A549 (cell line): Measurements from ENCODE around the gene PAPPA2. TPM values are rescaled to one million over a fixed set of nuclear protein-coding genes. Genes with fewer than 3 reads are reported as not detected.

Source experiments
- ATAC-seq, 2 experiments: fragments of 200-7000 bp in 1 of 2; fragments of >200 bp in 1 of 2; cut with Nextera tagmentation in 1 of 2; cut with Tn5 transposase in 1 of 2; 3 replicates each; pipeline versions ENCODE4 v1.8.0 to v1.9.1; 2018 to 2020; ENCODE audit warnings: mild to moderate bottlenecking in 1 of 2, moderate library complexity in 1 of 2
- CTCF ChIA-PET: fragments of 300-600 bp; sonication (Branson Sonifier 250); formaldehyde crosslinking; extraction: SDS; loops from one replicate; lab custom pipeline; 2021; ENCODE audit warnings: antibody characterized with exemption, inconsistent platforms; lab: Yijun Ruan, JAX
- POLR2A ChIA-PET: fragments of 350-600 bp; formaldehyde crosslinking; extraction: SDS; loops from one replicate; lab custom pipeline; 2021; ENCODE audit warnings: antibody characterized with exemption, inconsistent platforms; lab: Yijun Ruan, JAX
- DNase-seq, 2 experiments: peaks; one replicate each; pipeline versions ENCODE4 v3.0.0 to v3.0.0-alpha.2; 2011 to 2016; ENCODE audit warnings: low read depth in 1 of 2, low spot score in 1 of 2
- FAIRE-seq: peaks from 2 replicates; lab custom pipeline; 2011; peaks lifted over from hg19 to GRCh38; lab: Jason Lieb, UNC
- H3K27ac ChIP-seq, 2 experiments: fragments of >200 bp; sonication (Bioruptor Twin); formaldehyde crosslinking; 3 replicates each; pipeline ENCODE4 v1.5.1; 2016 to 2017
- H3K4me1 ChIP-seq: fragments of >200 bp; sonication (Bioruptor Twin); formaldehyde crosslinking; 3 replicates; pipeline ENCODE4 v1.6.1; 2016
- H3K4me2 ChIP-seq: fragments of >200 bp; sonication (Bioruptor Twin); formaldehyde crosslinking; 3 replicates; pipeline ENCODE4 v1.6.1; 2016
- H3K4me3 ChIP-seq: fragments of >200 bp; sonication (Bioruptor Twin); formaldehyde crosslinking; 3 replicates; pipeline ENCODE4 v1.5.1; 2016
- H3K9me3 ChIP-seq: fragments of >200 bp; sonication (Bioruptor Twin); formaldehyde crosslinking; 3 replicates; pipeline ENCODE4 v1.6.1; 2016
- BCL3 ChIP-seq: fragments of >200 bp; sonication (Bioruptor Twin); formaldehyde crosslinking; IDR thresholded peaks from 3 replicates; pipeline ENCODE4 v1.6.1; 2016
- CBX2 ChIP-seq: fragments of 200-600 bp; sonication (generic); IDR thresholded peaks from 2 replicates; pipeline ENCODE4 v1.6.1; 2016; ENCODE audit warnings: low read depth, mild to moderate bottlenecking, borderline replicate concordance
- CBX8 ChIP-seq: fragments of 200-600 bp; sonication (generic); IDR thresholded peaks from 2 replicates; pipeline ENCODE4 v1.6.1; 2016
- CHD4 ChIP-seq: fragments of 200-600 bp; sonication (generic); IDR thresholded peaks from 2 replicates; pipeline ENCODE4 v1.6.1; 2016; ENCODE audit warnings: antibody characterized with exemption, mild to moderate bottlenecking, borderline replicate concordance
- E2F6 ChIP-seq: IDR thresholded peaks from 2 replicates; pipeline ENCODE4 v1.6.1; 2012; ENCODE audit warnings: low read depth, borderline replicate concordance
- EHMT2 ChIP-seq: fragments of 200-600 bp; sonication (generic); IDR thresholded peaks from 2 replicates; pipeline ENCODE4 v1.6.1; 2016; ENCODE audit warnings: antibody characterized with exemption, low read depth, mild to moderate bottlenecking, moderate library complexity
- EP300 ChIP-seq, 2 experiments: fragments of >200 bp; sonication (Bioruptor Twin); formaldehyde crosslinking; IDR thresholded peaks; 2 replicates in 1 of 2; 3 replicates in 1 of 2; pipeline ENCODE4 v1.6.1; 2016 to 2017
- FOSL2 ChIP-seq, 2 experiments: fragments of 450-650 bp in 1 of 2; fragments of >200 bp in 1 of 2; sonication (Bioruptor Twin) in 1 of 2; formaldehyde crosslinking; IDR thresholded peaks; 2 replicates each; pipeline versions ENCODE4 v1.5.0 to v1.6.1; 2016 to 2020; ENCODE audit warnings: mild to moderate bottlenecking in 1 of 2, moderate library complexity in 1 of 2
- FOXS1 ChIP-seq: fragments of 250-450 bp; sonication (Bioruptor Pico); IDR thresholded peaks from 2 replicates; pipeline ENCODE4 v1.5.0; 2020; ENCODE audit warnings: mild to moderate bottlenecking, moderate library complexity
- HES2 ChIP-seq: fragments of >200 bp; sonication (Bioruptor Twin); formaldehyde crosslinking; IDR thresholded peaks from 2 replicates; pipeline ENCODE4 v1.6.1; 2016
- HOXA7 ChIP-seq: fragments of 250-450 bp; sonication (Bioruptor Pico); IDR thresholded peaks from 2 replicates; pipeline ENCODE4 v1.5.0; 2020; ENCODE audit warnings: mild to moderate bottlenecking, moderate library complexity
- HOXB13 ChIP-seq: fragments of 250-450 bp; sonication (Bioruptor Pico); IDR thresholded peaks from 2 replicates; pipeline ENCODE4 v1.5.0; 2020; ENCODE audit warnings: low read depth, mild to moderate bottlenecking, moderate library complexity
- JUN ChIP-seq, 2 experiments: fragments of >200 bp; sonication (Bioruptor Twin); formaldehyde crosslinking; IDR thresholded peaks; 2 replicates in 1 of 2; 3 replicates in 1 of 2; pipeline ENCODE4 v1.6.1; 2016 to 2017
- JUNB ChIP-seq: fragments of >200 bp; sonication (Bioruptor Twin); formaldehyde crosslinking; IDR thresholded peaks from 2 replicates; pipeline ENCODE4 v1.6.1; 2016
- MAFK ChIP-seq: fragments of 450-650 bp; IDR thresholded peaks from 2 replicates; pipeline ENCODE4 v1.6.1; 2014; ENCODE audit not compliant: partially characterized antibody
- MAX ChIP-seq: IDR thresholded peaks from 2 replicates; pipeline ENCODE4 v1.6.1; 2012
- MYC ChIP-seq: IDR thresholded peaks from 2 replicates; pipeline ENCODE4 v1.6.1; 2012; ENCODE audit warnings: mild to moderate bottlenecking, inconsistent platforms, low read length, improper control_type of control experiment, borderline replicate concordance
- NFE2L2 ChIP-seq: fragments of 150-350 bp; conservative IDR thresholded peaks from 2 replicates; pipeline ENCODE4 v1.6.1; 2014; ENCODE audit warnings: low read length
- NPAS2 ChIP-seq: fragments of 250-450 bp; sonication (Bioruptor Pico); IDR thresholded peaks from 2 replicates; pipeline ENCODE4 v1.8.0; 2022; ENCODE audit warnings: mild to moderate bottlenecking, moderate library complexity, borderline replicate concordance
- POLR2A ChIP-seq: IDR thresholded peaks from 2 replicates; pipeline ENCODE4 v1.6.1; 2012; ENCODE audit warnings: mild to moderate bottlenecking, low read length
- POLR2AphosphoS2 ChIP-seq: conservative IDR thresholded peaks from 2 replicates; pipeline ENCODE4 v1.6.1; 2012; ENCODE audit warnings: low read length, improper control_type of control experiment, inconsistent platforms
- RCOR1 ChIP-seq: fragments of 150-350 bp; IDR thresholded peaks from 2 replicates; pipeline ENCODE4 v1.6.1; 2014; ENCODE audit warnings: antibody characterized with exemption, low read length, low read depth
- REST ChIP-seq: fragments of 200-600 bp; sonication (generic); IDR thresholded peaks from 2 replicates; pipeline ENCODE4 v1.6.1; 2016; ENCODE audit warnings: antibody characterized with exemption, mild to moderate bottlenecking, moderate library complexity
- SMC3 ChIP-seq: fragments of >200 bp; sonication (Bioruptor Twin); formaldehyde crosslinking; IDR thresholded peaks from 3 replicates; pipeline ENCODE4 v1.6.1; 2018; ENCODE audit warnings: inconsistent platforms
- WGBS: methylation state at CpG from one replicate; pipeline ENCODE4 v1.1.6; 2017; ENCODE audit errors: missing lambda C conversion rate; 5-methylcytosine and 5-hydroxymethylcytosine counted together
- polyA plus RNA-seq, 4 experiments: library from polyadenylated mRNA; depleted of rRNA in 3 of 4; stranded (reverse); fragments of >200 nt; fragmentation: RNase III in 1 of 4; extraction: RNeasy Plus Mini Kit Qiagen cat#74134 plus additional on column Dnase treatment in 1 of 4; gene quantifications; 2 replicates in 3 of 4; 3 replicates in 1 of 4; pipeline ENCODE4 v1.2.3, GENCODE V29; 2011 to 2017

PAPPA2 gene
- polyA plus RNA-seq, 2 of the 4 experiments (the other 2 are of a cell fraction), result 0.03 to 0.72 TPM

GRCh38 chr1:176815621-176816020, 352.6 kb downstream of the PAPPA2 start:
- no peak for FAIRE-seq
- no peak for ATAC-seq
- no peak overlapping the region for H3K4me2 ChIP-seq
- H3K27ac ChIP-seq, result no peak overlapping the region
- DNase-seq, result no peak
- CTCF ChIA-PET, result no interaction called here
- POLR2A ChIA-PET, result no interaction called here
- no peak overlapping the region for H3K4me3 ChIP-seq
- no peaks in the 10 kb centered on the region for H3K9me3 ChIP-seq
- no peaks in the 10 kb centered on the region for H3K4me1 ChIP-seq
- TF ChIP-seq FOXS1 (CRISPR knock-in tag), result no peak
- TF ChIP-seq CHD4, result no peak
- TF ChIP-seq POLR2AphosphoS2, result no peak
- TF ChIP-seq POLR2A, result no peak
- no peak for TF ChIP-seq EHMT2
- no peak for TF ChIP-seq BCL3
- no peak for TF ChIP-seq REST
- TF ChIP-seq JUN (IDR thresholded peaks at IDR 0.05), result no peak
- TF ChIP-seq HOXB13 (CRISPR knock-in tag), result no peak
- TF ChIP-seq E2F6, result no peak
- TF ChIP-seq RCOR1, result no peak
- TF ChIP-seq HES2, result no peak
- no peak for TF ChIP-seq SMC3
- TF ChIP-seq CBX8, result no peak
- no peak for TF ChIP-seq MAFK
- no peak for TF ChIP-seq JUNB
- TF ChIP-seq EP300 (IDR thresholded peaks at IDR 0.05), result no peak
- TF ChIP-seq FOSL2 (IDR thresholded peaks at IDR 0.05), result no peak
- TF ChIP-seq FOSL2 (CRISPR knock-in tag; IDR thresholded peaks at IDR 0.05), result no peak
- no peak for TF ChIP-seq HOXA7 (CRISPR knock-in tag)
- no peak for TF ChIP-seq MYC
- WGBS, result 2% methylated on average over 6 of the region's 6 CpGs

- FAIRE-seq, result no peak
- no peaks in the 10 kb centered on the region for H3K4me1 ChIP-seq
- CTCF ChIA-PET, result interaction anchor here (0.7 kb wide), 1 partner anchor 256 kb away, joined by 3 read pairs; no protein-coding TSS in a partner anchor
- H3K4me2 ChIP-seq, result no peak overlapping the region
- POLR2A ChIA-PET, result no interaction called here
- no peak overlapping the region for H3K27ac ChIP-seq
- TF ChIP-seq CBX2, result no peak
- no peak for TF ChIP-seq NFE2L2
- no peak for TF ChIP-seq NPAS2
- no peak for TF ChIP-seq MAX
- TF ChIP-seq POLR2AphosphoS2, result no peak
- WGBS, result 7% methylated on average over 3 of the region's 3 CpGs
- no peak for ATAC-seq
- no peaks in the 10 kb centered on the region for H3K9me3 ChIP-seq
- no peak for DNase-seq
- no peak overlapping the region for H3K4me3 ChIP-seq
Measured at GRCh38 chr1:176816232-176816631, 353.3 kb downstream of the PAPPA2 start.
